HG02678 (cell line): ENCODE data around the gene EXOC6B.
"Not testable (repeated sequence)": the region's sequence is repeated elsewhere in the genome, so short reads cannot be mapped to it uniquely, and the experiment has no call there.

Experiments used
- ATAC-seq: cut with Tn5 transposase; IDR thresholded peaks from one replicate; pipeline ENCODE4 v1.9.1; 2021; ENCODE audit warnings: mild to moderate bottlenecking, moderate library complexity; ENCODE audit not compliant: unreplicated experiment

Gene EXOC6B

DNA sequence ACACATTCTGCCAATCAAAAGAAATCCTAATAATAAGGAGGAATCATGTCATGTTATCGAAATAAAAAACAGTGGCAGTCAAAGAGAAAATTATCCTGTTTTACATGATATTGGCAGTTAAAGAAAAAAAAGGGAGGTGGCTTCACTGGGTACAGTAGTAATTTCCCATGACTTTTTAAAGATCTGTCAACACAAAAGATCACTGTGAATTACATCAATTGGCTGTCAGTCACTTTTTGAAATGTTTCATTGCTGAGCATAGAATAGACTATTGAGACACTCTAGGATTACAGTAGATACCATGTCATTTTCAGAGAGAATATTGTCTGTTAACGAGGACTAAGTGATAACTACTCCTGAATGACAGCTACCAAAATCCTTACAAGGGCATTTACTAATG, 342.5 kb downstream of the EXOC6B start:
- no peak for ATAC-seq

DNA sequence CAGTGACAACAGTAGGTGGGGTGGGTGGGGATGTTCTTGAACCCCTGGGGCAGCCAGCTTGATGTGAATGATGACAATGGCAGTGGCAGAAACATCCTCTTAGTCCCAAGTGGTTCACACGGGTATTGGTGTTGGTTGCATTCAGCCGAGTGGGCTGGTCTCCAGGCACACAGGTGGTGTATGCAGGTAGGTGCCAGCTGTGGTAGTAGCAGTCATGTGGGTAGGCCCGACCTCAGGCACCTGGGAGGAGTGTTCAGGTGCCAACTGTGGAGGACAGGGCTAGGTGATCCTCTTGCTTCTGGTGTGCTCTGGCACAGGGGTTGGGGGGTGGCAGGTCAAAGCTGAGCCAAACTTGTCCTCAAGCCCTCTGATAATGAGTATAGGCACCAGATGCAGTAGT, 350.6 kb downstream of the EXOC6B start:
- no peak for ATAC-seq

DNA sequence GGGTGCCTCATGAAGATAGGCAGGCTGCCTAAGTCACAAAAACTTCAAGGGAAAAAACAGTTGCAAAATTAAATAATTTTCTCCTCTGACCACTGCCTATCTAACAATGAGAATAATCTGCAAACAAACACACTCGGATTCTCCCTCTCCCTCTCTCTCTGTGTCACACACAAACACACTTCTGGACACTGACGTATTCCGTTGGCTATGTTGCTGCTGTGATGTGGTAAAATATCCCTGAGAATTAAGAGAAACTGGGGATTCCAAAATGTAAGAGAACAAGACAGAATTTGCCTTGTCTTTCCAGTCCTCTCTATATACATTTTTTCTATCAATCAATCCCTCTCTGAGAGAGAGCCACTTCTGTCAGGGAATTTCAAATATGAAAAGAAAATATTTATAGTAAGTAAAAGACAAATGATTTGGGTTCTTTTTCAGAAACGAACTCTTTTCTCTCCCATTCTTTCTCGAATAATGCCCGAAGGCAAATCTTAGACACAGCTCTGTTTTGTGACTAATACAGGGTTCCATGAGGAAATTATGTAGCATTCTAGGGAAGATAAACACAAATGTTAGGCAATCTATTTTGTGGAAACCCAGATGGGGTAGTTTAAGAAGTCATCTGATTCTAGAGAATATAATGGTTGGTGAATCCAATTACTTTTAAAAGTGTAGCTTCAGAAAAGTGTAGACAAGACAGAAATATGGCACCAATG, 367.9 kb downstream of the EXOC6B start:
- ATAC-seq, result no peak

DNA sequence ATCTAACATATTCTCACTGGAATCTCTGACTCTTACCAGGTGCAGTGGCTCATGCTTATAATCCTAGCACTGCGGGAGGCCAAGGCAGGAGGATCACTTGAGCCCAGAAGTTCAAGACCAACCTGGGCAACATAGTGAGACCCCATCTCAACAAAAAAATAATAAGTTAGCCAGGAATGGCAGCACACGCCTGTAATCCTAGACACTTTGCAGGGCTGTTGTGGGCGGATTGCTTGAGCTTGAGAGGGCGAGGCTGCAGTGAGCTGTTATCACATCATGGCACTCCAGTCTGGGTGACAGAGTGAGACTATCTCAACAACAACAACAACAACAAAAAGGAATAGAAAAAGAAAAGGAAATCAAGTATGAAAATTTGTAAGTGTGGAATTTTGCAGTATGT, 371.6 kb downstream of the EXOC6B start:
- ATAC-seq, result no peak

DNA sequence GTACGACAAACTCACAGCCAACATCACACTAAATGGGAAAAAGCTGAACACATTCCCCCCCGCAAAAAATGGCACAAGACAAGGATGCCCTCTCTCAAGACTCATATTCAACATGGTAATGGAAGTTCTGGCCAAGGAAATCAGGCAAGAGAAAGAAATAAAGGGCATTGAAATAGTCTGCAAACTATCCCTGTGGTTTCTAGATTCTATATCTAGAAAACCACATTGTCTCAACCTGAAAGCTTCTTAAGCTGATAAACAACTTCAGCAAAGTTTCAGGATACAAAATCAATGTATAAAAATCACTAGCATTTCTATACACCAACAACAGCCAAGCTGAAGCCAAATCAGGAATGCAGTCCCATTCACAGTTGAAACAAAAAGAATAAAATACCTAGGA, 383.6 kb downstream of the EXOC6B start:
- ATAC-seq, result no peak

DNA sequence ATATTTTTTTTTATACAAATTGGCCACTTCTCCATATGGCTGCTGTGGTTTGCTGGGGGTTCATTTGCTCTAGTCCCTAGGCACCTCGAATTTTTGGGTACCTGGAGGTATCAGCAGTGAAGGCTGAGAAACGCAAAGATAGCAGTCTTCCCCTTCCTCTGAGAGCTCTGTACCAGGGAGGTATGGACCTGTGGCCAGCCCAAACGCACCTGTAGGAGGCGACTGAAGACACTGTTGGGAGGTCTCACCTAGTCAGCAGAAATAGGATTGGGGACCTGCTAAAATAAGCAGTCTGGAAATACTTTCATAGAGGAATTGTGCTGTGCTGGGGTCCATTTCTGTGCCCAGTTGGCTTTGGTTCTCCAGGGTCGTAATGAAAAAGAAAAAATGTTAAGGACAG, 385.9 kb downstream of the EXOC6B start:
- ATAC-seq, result no peak

DNA sequence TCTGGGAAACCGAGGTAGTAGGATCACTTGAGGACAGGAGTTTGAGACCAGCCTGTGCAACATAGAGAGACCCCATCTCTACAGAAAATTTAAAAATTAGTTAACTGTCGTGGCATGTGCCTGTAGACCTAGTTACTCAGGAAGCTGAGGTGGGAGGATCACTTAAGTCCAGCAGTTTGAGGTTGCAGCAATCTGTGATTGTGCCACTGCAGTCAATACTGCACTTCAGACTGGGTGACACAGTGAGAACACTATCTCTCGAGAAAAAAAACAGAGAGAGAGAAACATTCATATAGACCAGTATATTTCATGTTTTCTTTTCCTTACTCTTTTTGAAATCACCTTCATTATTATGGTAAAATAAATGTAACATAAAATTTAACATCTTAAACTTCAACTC, 387.5 kb downstream of the EXOC6B start:
- no peak for ATAC-seq

DNA sequence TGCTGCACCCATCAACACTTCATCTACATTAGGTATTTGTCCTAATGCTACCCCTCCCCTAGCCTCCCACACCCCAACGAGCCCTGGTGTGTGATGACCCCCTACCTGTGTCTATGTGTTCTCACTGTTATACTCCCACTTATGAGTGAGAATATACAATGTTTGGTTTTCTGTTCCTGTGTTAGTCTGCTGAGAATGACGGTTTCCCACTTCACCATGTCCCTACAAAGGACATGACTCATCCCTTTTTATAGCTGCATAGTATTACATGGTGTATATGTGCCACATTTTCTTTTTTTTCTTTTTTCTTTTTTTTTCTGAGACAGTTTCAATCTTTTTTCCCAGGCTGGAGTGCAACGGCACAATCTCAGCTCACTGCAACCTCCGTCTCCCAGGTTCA, 394.1 kb downstream of the EXOC6B start:
- no peak for ATAC-seq

DNA sequence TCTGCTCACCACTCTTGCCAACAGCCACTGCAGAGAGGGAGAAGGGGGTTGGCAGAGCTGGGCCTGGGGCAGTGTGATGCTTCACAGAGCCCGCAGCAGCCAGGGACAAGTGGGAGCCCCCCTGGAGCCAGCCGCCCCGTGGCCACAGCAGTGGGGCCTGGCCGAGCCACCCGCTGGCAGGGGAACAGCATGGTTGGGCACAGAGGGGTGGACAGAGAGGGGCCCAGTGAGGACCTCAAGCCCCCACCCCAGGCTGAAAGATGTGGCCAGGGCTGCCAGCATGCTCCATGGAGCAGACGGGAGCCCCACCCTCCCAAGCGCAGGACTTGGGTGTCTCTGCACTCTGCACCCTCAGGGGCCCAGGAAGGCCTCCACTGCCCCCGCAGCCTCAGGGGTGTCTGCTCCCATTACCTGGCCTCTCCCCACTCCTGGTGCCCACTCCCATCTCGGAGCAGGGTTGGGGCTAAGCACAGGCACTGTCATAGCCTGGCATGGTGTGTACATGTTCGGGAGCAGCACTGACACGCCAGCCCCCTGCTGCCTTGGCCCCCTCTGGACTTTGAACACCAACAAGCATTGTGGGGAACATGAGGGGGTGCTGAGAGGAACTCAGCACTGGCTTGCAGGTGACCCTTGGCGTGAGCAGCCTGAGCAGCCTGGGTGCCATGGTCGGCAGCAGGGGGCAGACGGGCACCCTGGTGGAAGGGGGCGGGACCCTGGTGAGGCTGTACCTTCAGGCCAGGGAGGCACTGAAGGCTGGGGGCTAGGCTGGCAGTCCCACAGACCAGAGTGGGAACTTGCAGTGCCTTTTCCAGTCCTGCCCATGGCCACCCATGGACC, 398.6 kb downstream of the EXOC6B start:
- no peak for ATAC-seq

DNA sequence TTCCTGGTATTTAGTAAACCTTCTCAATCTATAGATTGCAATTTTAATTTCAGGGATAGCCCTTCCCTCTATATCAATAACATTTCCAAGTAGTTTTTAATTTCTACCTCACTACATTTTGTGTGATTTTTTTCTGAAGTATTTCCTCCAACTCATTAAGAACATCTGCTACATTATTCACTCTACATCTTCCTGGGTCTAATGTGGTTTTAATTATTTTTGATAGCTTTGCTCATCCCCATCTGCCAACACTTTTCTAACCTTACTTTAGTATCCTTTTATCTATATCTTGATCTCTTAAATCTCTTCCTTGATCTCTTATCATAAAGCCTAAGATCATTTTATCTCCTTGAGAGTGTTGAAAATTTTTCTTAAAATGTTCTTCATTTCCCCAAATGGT, 399.8 kb downstream of the EXOC6B start:
- no peak for ATAC-seq

DNA sequence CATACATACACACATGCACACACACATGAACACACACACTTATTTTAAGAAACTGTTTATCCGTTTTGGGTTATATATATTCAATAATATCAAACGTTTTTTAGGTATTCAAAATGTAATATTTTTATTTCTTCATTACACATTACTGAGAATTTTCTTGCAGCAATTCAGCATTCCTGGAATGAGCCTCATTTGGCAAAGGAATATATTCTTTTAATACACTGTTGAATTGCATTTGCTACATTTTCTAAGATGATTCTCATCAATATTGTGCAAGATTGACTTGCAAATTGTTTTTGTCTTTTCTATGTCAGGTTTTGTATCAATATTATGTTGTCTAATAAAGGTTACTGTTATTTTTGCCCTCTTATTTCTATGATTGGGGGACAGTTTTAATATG, 402.1 kb downstream of the EXOC6B start:
- ATAC-seq, result no peak

DNA sequence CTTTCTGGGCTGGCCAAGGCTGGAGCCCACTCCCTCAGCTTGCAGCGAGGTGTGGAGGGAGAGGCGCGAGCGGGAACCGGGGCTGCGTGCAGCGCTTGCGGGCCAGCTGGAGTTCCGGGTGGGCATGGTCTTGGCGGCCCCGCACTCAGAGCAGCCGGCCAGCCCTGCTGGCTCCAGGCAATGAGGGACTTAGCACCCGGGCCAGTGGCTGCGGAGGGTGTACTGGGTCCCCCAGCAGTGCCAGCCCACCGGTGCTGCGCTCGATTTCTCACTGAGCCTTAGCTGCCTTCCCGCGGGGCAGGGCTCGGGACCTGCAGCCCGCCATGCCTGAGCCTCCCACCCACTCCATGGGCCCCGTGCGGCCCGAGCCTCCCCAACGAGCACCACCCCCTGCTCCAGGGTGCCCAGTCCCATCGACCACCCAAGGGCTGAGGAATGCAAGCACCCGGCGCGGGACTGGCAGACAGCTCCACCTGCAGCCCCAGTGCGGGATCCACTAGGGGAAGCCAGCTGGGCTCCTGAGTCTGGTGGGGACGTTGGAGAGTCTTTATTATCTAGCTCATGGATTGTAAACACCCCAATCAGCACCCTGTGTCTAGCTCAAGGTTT, 404.0 kb downstream of the EXOC6B start:
- not testable (repeated sequence) for ATAC-seq

DNA sequence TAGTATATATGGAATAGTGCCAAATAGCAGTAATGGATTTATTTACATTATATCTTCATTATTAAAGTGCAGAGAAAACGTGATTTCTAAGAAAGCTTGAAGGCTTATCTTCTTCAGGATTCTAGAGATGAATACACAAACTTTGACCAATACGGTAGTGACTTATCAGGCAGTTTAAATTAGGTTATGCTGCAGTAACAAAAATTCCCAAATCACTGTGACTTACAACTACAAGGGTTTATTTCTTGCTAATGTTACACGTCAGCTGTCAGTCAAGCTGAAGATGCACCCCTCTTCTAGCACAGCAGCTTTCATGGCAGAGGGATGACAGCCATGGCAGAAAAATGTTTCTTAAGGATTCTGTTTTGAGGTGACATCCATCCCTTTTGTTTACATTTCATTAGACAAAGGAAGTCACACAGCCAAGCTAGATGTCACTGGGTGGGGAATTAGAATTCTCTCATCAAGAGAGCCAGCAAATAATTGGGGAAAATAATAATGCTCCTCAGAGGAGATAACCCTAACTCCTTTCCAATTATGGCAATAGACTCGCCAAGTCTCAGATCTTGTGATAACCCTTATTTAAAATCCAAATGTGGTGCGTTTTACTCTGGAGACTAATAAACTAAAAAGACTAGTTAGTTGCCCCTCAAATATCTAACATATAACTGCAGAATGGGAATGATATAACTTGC, 409.9 kb downstream of the EXOC6B start:
- ATAC-seq, result no peak

DNA sequence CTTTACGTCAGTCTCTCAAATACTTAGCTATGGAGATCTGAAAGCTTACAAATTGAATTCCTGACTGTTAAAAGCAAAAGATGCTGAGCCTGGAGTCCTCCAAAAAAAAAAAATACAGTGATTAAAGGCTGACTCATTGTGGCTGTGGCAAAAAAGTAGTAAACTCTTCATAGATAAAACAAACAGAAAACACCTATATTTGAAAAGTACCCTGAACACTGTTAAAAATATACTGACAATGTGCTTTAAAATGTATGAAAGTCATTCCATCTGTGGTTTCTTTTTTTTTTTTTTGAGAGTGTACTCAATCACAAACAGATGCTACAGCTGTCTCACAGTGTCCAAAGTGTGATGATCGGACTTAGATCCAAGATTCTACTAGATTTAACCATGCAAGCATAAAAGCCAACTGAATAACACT, 410.6 kb downstream of the EXOC6B start:
- no peak for ATAC-seq

DNA sequence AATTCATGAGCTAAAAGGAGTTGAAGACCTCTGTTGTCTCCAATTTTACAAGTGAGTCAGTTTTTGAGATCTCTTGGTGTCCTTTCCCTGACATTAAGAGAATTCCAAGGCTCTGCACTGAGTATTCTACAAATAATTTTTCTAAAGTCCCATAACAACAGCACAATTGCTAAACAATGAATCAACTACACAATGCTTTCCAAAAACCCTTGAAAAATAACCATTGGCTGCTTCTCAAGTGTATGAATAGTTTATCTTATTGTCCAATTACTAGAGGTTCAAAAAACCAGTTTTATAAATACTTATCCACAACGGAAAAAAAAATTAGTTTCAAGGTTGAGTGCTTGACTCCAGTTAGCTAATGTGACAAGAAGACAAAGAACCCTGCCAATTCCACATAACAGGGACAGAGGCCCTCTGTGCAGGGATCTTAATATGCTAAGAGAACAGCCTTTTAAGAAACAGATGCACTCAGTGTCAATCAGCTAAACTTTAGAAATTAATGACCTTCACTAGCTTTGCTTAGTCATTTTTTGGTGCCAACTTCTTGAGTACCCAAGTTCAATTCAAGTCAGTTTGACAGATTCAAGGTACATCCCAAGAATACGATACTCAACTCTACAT, 411.6 kb downstream of the EXOC6B start:
- no peak for ATAC-seq

DNA sequence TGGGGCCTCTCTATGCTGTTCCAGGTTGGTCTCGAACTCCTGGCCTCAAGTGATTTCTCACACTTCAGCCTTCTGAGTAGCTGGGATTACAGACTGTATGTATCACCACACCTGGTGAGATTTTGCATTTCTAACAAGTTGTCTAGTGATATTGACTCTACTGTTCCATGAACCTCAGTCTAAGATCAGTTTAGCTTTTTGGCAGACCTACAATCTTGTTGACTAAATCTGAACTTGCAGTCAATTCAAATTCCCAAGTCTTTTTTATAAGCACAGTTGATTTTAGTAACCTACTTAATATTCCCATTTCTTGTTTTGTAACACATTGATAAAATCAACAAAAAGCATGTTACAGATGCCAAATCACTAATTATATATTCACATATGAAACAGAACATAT, 412.1 kb downstream of the EXOC6B start:
- ATAC-seq, result no peak

DNA sequence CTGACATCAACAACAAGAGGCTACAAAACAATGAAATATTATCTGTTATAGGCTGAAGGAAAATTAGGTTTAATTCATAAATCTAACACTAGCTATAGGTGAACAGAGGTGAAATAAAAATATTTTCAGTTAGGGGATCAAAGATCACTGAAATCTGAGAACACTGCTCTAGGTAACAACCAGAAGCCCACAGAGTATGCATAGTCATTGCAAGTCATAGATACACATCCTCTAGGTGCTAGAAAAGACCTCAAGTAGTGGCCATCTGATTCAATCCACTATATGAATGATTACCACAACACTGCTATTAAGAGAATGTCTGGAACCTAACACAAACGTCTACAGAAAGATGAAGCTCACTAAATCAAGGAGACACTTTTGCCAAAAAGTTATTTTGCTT, 413.6 kb downstream of the EXOC6B start:
- no peak for ATAC-seq

DNA sequence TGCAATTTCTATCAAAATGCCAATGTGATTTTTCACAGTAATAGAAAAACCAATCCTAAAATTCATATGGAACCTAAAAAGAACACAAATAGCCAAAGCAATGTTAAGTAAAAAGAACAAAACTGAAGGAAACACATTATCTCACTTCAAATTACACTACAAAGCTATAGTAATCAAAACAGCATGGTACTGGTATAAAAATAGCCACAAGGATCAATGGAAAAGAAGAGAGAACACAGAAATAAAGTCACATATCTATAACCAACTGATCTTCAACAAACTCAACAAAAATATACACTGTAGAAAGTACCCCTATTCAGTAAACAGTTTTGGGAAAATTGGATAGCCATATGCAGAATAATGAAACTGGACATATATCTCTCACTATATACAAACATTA, 426.0 kb downstream of the EXOC6B start:
- no peak for ATAC-seq

DNA sequence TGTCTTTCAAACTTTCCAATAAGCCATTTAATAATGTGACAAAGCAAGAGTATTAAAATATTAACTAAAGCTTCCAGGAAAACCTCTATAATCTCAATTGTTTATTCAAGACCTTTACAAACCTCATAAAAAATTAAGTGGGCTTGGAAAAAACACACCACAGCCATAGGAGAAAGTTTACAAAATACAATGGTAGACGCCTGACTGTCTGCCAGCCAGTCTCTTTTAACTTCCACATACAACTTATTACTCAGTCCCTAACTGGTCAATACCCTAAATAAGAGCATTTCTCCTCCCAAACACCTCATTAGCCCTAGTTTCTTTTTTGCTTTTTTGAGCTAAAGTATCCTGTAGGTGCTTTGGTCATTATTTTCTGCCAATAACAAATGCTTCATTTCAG, 430.7 kb downstream of the EXOC6B start:
- ATAC-seq, result no peak

DNA sequence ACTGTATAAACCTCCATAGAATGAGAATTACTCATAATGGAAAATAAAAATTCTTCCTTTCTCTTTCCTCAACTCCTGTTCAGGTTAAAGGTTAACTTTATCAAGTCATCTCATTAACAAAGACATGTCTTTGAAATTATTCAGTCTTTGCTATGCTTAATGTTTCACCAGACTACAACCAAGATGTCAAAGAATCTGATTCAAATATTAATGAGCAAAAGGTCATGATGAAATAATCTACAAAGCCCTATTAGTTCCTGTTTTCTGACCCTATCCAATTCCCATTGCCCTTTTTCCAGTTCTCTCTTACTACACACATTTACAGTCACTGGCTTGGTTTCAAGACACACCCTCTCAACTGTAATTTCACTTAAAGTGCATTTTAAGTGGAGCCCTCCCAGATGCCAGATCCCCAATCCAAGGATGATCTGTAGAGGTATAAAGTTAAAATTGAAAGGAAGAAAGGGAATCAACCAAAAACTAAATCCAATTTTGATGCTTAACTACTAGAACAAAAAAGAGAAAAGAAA, 431.2 kb downstream of the EXOC6B start:
- no peak for ATAC-seq

DNA sequence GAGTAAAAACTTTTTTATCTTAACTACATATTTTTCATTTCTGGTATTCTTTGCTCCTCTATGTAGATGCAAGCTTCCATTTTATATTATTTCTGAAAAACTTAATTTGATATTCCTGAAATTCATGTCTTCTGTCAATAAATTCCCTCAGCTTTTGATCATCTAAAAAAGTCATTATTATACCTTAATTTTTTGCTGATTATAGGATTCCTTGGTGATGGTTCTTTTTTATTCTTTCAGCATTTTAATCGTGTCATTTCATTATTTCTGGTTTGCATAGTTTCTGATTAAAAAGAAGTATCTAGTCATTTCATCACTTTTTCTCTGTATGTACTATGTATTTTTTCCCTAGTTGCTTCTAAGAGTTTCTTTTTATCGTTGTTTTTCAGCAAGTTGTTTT, 436.4 kb downstream of the EXOC6B start:
- no peak for ATAC-seq
